Activated T-cell treated with anti-CD3 and anti-CD28 coated beads for 1 hour (primary cell): ENCODE data around the gene PPIG.
"Not testable (repeated sequence)": the region's sequence is repeated elsewhere in the genome, so short reads cannot be mapped to it uniquely, and the experiment has no call there.

Experiments used
- DNase-seq: peaks from one replicate; pipeline ENCODE4 v3.0.0-alpha.2; 2020; ENCODE audit warnings: low read depth

Gene PPIG

GRCh38 chr2:169664978-169665930, 81.1 kb downstream of the PPIG start:
- DNase-seq = no peak

GRCh38 chr2:169667583-169667982, 83.4 kb downstream of the PPIG start:
- no peak for DNase-seq

GRCh38 chr2:169670215-169670651, 86.1 kb downstream of the PPIG start:
- DNase-seq = no peak

GRCh38 chr2:169670937-169671336, 86.8 kb downstream of the PPIG start:
- no peak for DNase-seq

GRCh38 chr2:169672406-169672805, 88.3 kb downstream of the PPIG start:
- DNase-seq = no peak

GRCh38 chr2:169673106-169673505, 89.0 kb downstream of the PPIG start:
- DNase-seq = no peak

GRCh38 chr2:169673921-169674320, 89.8 kb downstream of the PPIG start:
- DNase-seq = no peak

GRCh38 chr2:169676357-169676756, 92.2 kb downstream of the PPIG start:
- no peak for DNase-seq

GRCh38 chr2:169676850-169677249, 92.7 kb downstream of the PPIG start:
- DNase-seq = no peak

GRCh38 chr2:169683054-169683424, 98.9 kb downstream of the PPIG start:
- DNase-seq = no peak

- DNase-seq = no peak
Observed at GRCh38 chr2:169683425-169684134, 99.4 kb downstream of the PPIG start.

- no peak for DNase-seq
Observed at GRCh38 chr2:169684135-169684565, 100.0 kb downstream of the PPIG start.

- DNase-seq = not testable (repeated sequence)
Observed at GRCh38 chr2:169684712-169685111, 100.6 kb downstream of the PPIG start.

- DNase-seq = not testable (repeated sequence)
Observed at GRCh38 chr2:169686825-169687224, 102.7 kb downstream of the PPIG start.

GRCh38 chr2:169687943-169688342, 103.8 kb downstream of the PPIG start:
- not testable (repeated sequence) for DNase-seq

GRCh38 chr2:169690958-169691357, 106.8 kb downstream of the PPIG start:
- no peak for DNase-seq
